Testis (tissue), 2 donors: ENCODE results near the gene ARID1B.

ENCODE experiments used
- POLR2A ChIP-seq: fragments of 450-650 bp; IDR thresholded peaks from one replicate; pipeline ENCODE4 v1.6.1; 2017; ENCODE audit warnings: antibody characterized with exemption, mild to moderate bottlenecking, moderate library complexity
- TF ChIP-seq, protein P1 (sequence below), 3 experiments: fragments of 450-650 bp in 2 of 3; fragments of 200-600 bp in 1 of 3; sonication (generic) in 1 of 3; IDR thresholded peaks; one replicate each; pipeline ENCODE4 v1.5.1; 2016 to 2019; ENCODE audit warnings: antibody characterized with exemption in 3 of 3, mild to moderate bottlenecking in 2 of 3, moderate library complexity in 1 of 3

DNA sequence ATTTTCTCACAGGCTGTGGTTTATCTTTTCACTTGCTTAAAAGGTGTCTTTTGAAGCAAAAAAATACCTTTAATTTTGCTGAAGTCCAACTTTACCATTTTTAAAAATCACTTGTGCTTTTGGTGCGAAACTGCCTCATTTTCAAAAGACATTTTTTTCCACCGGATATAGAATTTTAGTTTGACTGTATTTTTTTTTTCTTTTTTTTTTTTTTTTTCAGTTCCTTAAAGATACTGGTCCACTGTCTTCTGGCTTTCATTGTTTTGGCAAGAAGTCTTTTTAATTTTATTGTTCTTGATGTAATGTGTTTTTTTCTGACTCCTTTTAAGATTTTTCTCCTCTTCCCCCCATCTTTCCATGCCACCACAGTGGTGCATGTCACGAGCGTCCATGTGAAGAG lies 198.2 kb downstream of the ARID1B start:
- TF ChIP-seq, protein P1, sequence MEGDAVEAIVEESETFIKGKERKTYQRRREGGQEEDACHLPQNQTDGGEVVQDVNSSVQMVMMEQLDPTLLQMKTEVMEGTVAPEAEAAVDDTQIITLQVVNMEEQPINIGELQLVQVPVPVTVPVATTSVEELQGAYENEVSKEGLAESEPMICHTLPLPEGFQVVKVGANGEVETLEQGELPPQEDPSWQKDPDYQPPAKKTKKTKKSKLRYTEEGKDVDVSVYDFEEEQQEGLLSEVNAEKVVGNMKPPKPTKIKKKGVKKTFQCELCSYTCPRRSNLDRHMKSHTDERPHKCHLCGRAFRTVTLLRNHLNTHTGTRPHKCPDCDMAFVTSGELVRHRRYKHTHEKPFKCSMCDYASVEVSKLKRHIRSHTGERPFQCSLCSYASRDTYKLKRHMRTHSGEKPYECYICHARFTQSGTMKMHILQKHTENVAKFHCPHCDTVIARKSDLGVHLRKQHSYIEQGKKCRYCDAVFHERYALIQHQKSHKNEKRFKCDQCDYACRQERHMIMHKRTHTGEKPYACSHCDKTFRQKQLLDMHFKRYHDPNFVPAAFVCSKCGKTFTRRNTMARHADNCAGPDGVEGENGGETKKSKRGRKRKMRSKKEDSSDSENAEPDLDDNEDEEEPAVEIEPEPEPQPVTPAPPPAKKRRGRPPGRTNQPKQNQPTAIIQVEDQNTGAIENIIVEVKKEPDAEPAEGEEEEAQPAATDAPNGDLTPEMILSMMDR (IDR thresholded peaks at IDR 0.05): no peak
- TF ChIP-seq POLR2A: no peak
